ENCODE results near the gene UNC5B.
"Not testable (repeated sequence)": the region's sequence is repeated elsewhere in the genome, so short reads cannot be mapped to it uniquely, and the experiment has no call there.

The UNC5B gene

GRCh38 chr10:71285986-71286385 is 73.6 kb downstream of the UNC5B start:
- DNase-seq: no peak

- DNase-seq: no peak
Measured at GRCh38 chr10:71286521-71287294, 74.3 kb downstream of the UNC5B start.

GRCh38 chr10:71287456-71287855 is 75.1 kb downstream of the UNC5B start:
- no peak for DNase-seq

- no peak for DNase-seq
Measured at GRCh38 chr10:71288461-71288860, 76.1 kb downstream of the UNC5B start.

- DNase-seq: no peak
Measured at GRCh38 chr10:71289421-71290130, 77.2 kb downstream of the UNC5B start.

- DNase-seq: no peak
Measured at GRCh38 chr10:71290331-71290730, 78.0 kb downstream of the UNC5B start.

- no peak for DNase-seq
Measured at GRCh38 chr10:71290806-71291527, 78.6 kb downstream of the UNC5B start.

- no peak for DNase-seq
Measured at GRCh38 chr10:71291528-71291900, 79.1 kb downstream of the UNC5B start.

GRCh38 chr10:71292624-71293445 is 80.5 kb downstream of the UNC5B start:
- no peak for DNase-seq

GRCh38 chr10:71293446-71294084 is 81.2 kb downstream of the UNC5B start:
- no peak for DNase-seq

- no peak for DNase-seq
Measured at GRCh38 chr10:71294091-71294561, 81.8 kb downstream of the UNC5B start.

- DNase-seq: no peak
Measured at GRCh38 chr10:71294856-71295255, 82.5 kb downstream of the UNC5B start.

GRCh38 chr10:71295641-71296040 is 83.3 kb downstream of the UNC5B start:
- no peak for DNase-seq

- DNase-seq: no peak
Measured at GRCh38 chr10:71296086-71296485, 83.7 kb downstream of the UNC5B start.

GRCh38 chr10:71296811-71297210 is 84.4 kb downstream of the UNC5B start:
- DNase-seq: not testable (repeated sequence)

- DNase-seq: no peak
Measured at GRCh38 chr10:71297343-71297742, 85.0 kb downstream of the UNC5B start.

GRCh38 chr10:71299071-71299785 is 86.9 kb downstream of the UNC5B start:
- peak; percentile 58 to 62 for DNase-seq

GRCh38 chr10:71300555-71301370 is 88.4 kb downstream of the UNC5B start:
- DNase-seq: no peak

GRCh38 chr10:71301371-71301916 is 89.1 kb downstream of the UNC5B start:
- DNase-seq: no peak

- DNase-seq: no peak
Measured at GRCh38 chr10:71302451-71302850, 90.1 kb downstream of the UNC5B start.

Data from inflammatory macrophage treated with lipopolysaccharide for 1 hour (primary cell).